HepG2 (cell line): ENCODE results near the gene HSDL1. TPM values are rescaled to one million over a fixed set of nuclear protein-coding genes. Genes with fewer than 3 reads are reported as not detected.

Source experiments
- ATAC-seq: fragments of 200-7000 bp; cut with Tn5 transposase; 3 replicates; pipeline ENCODE4 v1.9.1; 2020; ENCODE audit warnings: mild to moderate bottlenecking, moderate library complexity
- BruUV-seq: library from RNA; stranded (reverse); fragments of 400-500 nt; replicated peaks from 2 replicates; lab custom pipeline; 2021; lab: Mats Ljungman, UMichigan
- CTCF ChIA-PET: fragments of 300-600 bp; formaldehyde crosslinking; extraction: SDS; loops from one replicate; lab custom pipeline; 2021; ENCODE audit warnings: low total read pairs, inconsistent platforms, low intra/inter-chr PET ratio; lab: Yijun Ruan, JAX
- POLR2A ChIA-PET: fragments of 350-600 bp; sonication (Branson Sonifier 250); formaldehyde crosslinking; loops from one replicate; lab custom pipeline; 2020; ENCODE audit warnings: antibody characterized with exemption, inconsistent platforms; lab: Yijun Ruan, JAX
- DNase-seq: peaks from one replicate; pipeline ENCODE4 v3.0.0-alpha.2; 2015; ENCODE audit warnings: low spot score
- FAIRE-seq: peaks from 3 replicates; lab custom pipeline; 2011; peaks lifted over from hg19 to GRCh38; lab: Jason Lieb, UNC
- H2AFZ ChIP-seq: one replicate; pipeline ENCODE4 v1.6.1; 2011; ENCODE audit warnings: low read length, inconsistent platforms
- H3K27ac ChIP-seq: fragments of 300-600 bp; 3 replicates; pipeline ENCODE4 v1.8.0; 2011; ENCODE audit warnings: mixed run types, mild to moderate bottlenecking, mixed read lengths, low read length, inconsistent platforms; ENCODE audit not compliant: insufficient read depth; ENCODE audit errors: extremely low read length
- H3K27me3 ChIP-seq, 2 experiments: fragments of 200-600 bp in 1 of 2; 2 replicates in 1 of 2; 3 replicates in 1 of 2; pipeline versions ENCODE4 v1.6.0 to v1.8.0; 2011; ENCODE audit warnings: low read length in 2 of 2, mild to moderate bottlenecking in 2 of 2, moderate library complexity in 2 of 2, inconsistent platforms in 1 of 2; ENCODE audit not compliant: insufficient read depth in 2 of 2, control insufficient read depth in 1 of 2
- H3K36me3 ChIP-seq, 2 experiments: fragments of 200-600 bp in 1 of 2; replicated peaks in 1 of 2; 2 replicates in 1 of 2; 3 replicates in 1 of 2; pipeline versions ENCODE4 v1.5.1 to v1.8.0; 2011; ENCODE audit warnings: low read length in 2 of 2, inconsistent platforms in 1 of 2; ENCODE audit not compliant: insufficient read depth in 2 of 2, control insufficient read depth in 1 of 2
- H3K4me1 ChIP-seq: 2 replicates; pipeline ENCODE4 v1.5.1; 2012; ENCODE audit warnings: low read length, inconsistent platforms; ENCODE audit not compliant: insufficient read depth
- H3K4me2 ChIP-seq: 2 replicates; pipeline ENCODE4 v1.6.0; 2011; ENCODE audit warnings: low read depth, low read length, inconsistent platforms
- H3K4me3 ChIP-seq, 3 experiments: fragments of 200-600 bp in 1 of 3; sonication (generic), shearing (Covaris generic) in 1 of 3; replicated peaks in 1 of 3; 2 replicates each; pipeline ENCODE4 v1.5.1; 2011 to 2016; ENCODE audit warnings: low read length in 3 of 3, inconsistent platforms in 2 of 3, low read depth in 2 of 3, mild to moderate bottlenecking in 2 of 3, control low read depth in 1 of 3, mixed read lengths in 1 of 3; ENCODE audit not compliant: insufficient read depth in 1 of 3
- H3K79me2 ChIP-seq: one replicate; pipeline ENCODE4 v1.6.1; 2011; ENCODE audit warnings: low read length, inconsistent platforms; ENCODE audit not compliant: insufficient read depth
- H3K9ac ChIP-seq: 2 replicates; pipeline ENCODE4 v1.6.0; 2011; ENCODE audit warnings: mild to moderate bottlenecking, low read depth, low read length, inconsistent platforms; ENCODE audit not compliant: insufficient read depth
- H3K9me3 ChIP-seq: 2 replicates; pipeline ENCODE4 v1.5.1; 2012; ENCODE audit warnings: mild to moderate bottlenecking, low read length
- H4K20me1 ChIP-seq: 2 replicates; pipeline ENCODE4 v1.6.0; 2011; ENCODE audit warnings: inconsistent platforms, mild to moderate bottlenecking, low read length, moderate library complexity; ENCODE audit not compliant: insufficient read depth
- E2F5 ChIP-seq: sonication (generic); formaldehyde crosslinking; conservative IDR thresholded peaks from 2 replicates; pipeline ENCODE4 v1.4.0; 2020; ENCODE audit warnings: missing genetic modification reagents
- ETV6 ChIP-seq: sonication (generic); formaldehyde crosslinking; conservative IDR thresholded peaks from 2 replicates; pipeline ENCODE4 v1.4.0; 2020; ENCODE audit warnings: missing genetic modification reagents
- SIN3A ChIP-seq: IDR thresholded peaks from 2 replicates; pipeline ENCODE4 v1.6.1; 2011; ENCODE audit warnings: low read depth, mild to moderate bottlenecking, control low read depth, low read length, borderline replicate concordance
- ZBTB7B ChIP-seq: sonication (generic); formaldehyde crosslinking; IDR thresholded peaks from 2 replicates; pipeline ENCODE4 v1.4.0; 2020; ENCODE audit warnings: missing genetic modification reagents
- ZFAT ChIP-seq: sonication (generic); formaldehyde crosslinking; conservative IDR thresholded peaks from 2 replicates; pipeline ENCODE4 v1.8.1; 2023; ENCODE audit warnings: missing genetic modification reagents, inconsistent platforms
- ZNF3 ChIP-seq: IDR thresholded peaks from 2 replicates; pipeline ENCODE4 v1.7.0; 2017; ENCODE audit warnings: inconsistent platforms
- ZNF576 ChIP-seq: sonication (generic); formaldehyde crosslinking; IDR thresholded peaks from 2 replicates; pipeline ENCODE4 v1.4.0; 2020; ENCODE audit warnings: mild to moderate bottlenecking, missing genetic modification reagents
- ZNF598 ChIP-seq: sonication (generic); formaldehyde crosslinking; IDR thresholded peaks from 2 replicates; pipeline ENCODE4 v1.5.1; 2020; ENCODE audit warnings: mild to moderate bottlenecking, missing genetic modification reagents, borderline replicate concordance
- ZNF687 ChIP-seq: sonication (generic); formaldehyde crosslinking; IDR thresholded peaks from 2 replicates; pipeline ENCODE4 v1.5.1; 2020; ENCODE audit warnings: mild to moderate bottlenecking, missing genetic modification reagents, moderate library complexity
- ZNF740 ChIP-seq: sonication (generic); formaldehyde crosslinking; IDR thresholded peaks from 2 replicates; pipeline ENCODE4 v1.4.0; 2020; ENCODE audit warnings: missing genetic modification reagents
- ZNF816 ChIP-seq: sonication (generic); formaldehyde crosslinking; IDR thresholded peaks from 2 replicates; pipeline ENCODE4 v1.8.0; 2022; ENCODE audit warnings: missing genetic modification reagents, mild to moderate bottlenecking, borderline replicate concordance
- ZNF850 ChIP-seq: sonication (generic); formaldehyde crosslinking; conservative IDR thresholded peaks from 2 replicates; pipeline ENCODE4 v1.9.0; 2021; ENCODE audit warnings: mild to moderate bottlenecking, missing genetic modification reagents
- WGBS: methylation state at CpG from one replicate; pipeline ENCODE4 v1.1.6; 2017; ENCODE audit warnings: low lambda C conversion rate; 5-methylcytosine and 5-hydroxymethylcytosine counted together
- in situ Hi-C: cut with HindIII; loops from 2 replicates; pipeline ENCODE4 v1.10.0; 2017; ENCODE audit warnings: low pct_unique_long_range_greater_than_20kb; ENCODE audit not compliant: extremely low pct_ligation_motif_present
- intact Hi-C: fragments of 100-400 bp; cut with micrococcal nuclease; formaldehyde crosslinking; loops from one replicate; pipeline ENCODE4 v1.10.0; 2022; ENCODE audit not compliant: unreplicated experiment
- polyA plus RNA-seq, 8 experiments: library from polyadenylated mRNA; depleted of rRNA in 3 of 8; stranded (reverse) in 7 of 8; unstranded in 1 of 8; fragments of >200 nt; fragmentation: Illumina TruSeq in 4 of 8; extraction: Trizol in 4 of 8; gene quantifications; 2 replicates each; pipeline versions ENCODE4 v1.2.1 to v1.2.3, GENCODE V29; 2011 to 2016; ENCODE audit warnings: low read depth in 4 of 8, missing spikeins in 1 of 8, mixed read lengths in 1 of 8; ENCODE audit not compliant: insufficient read depth in 1 of 8
- total RNA-seq, 5 experiments: library from RNA; depleted of rRNA; stranded (reverse); fragments of >200 nt; fragmentation: Illumina TruSeq; extraction: Trizol; gene quantifications; 2 replicates each; pipeline ENCODE4 v1.2.3, GENCODE V29; 2016; ENCODE audit warnings: low read depth in 1 of 5

Gene HSDL1
- total and polyA plus RNA-seq, 2 of the 13 experiments (the other 11 are each of a cell fraction or from before 2014, with no cell fraction given): 49.2 to 49.7 TPM

GRCh38 chr16:84132527-84133285 is 12.3 kb downstream of the HSDL1 start:
- Histone ChIP-seq H3K4me1 (peaks cover 32% of the 10 kb centered on the region), H3K4me2 (no peak overlapping the region), H2AFZ (no peak overlapping the region), H3K36me3 (peaks cover 12 to 25% of the 10 kb centered on the region in 2 experiments), H3K9ac (no peak overlapping the region), H3K4me3 (no peak overlapping the region), H3K27me3 (no peaks in the 10 kb centered on the region), H3K27ac (no peak overlapping the region), H3K79me2 (peaks cover 38% of the 10 kb centered on the region), H3K9me3 (no peaks in the 10 kb centered on the region), H4K20me1 (no peaks in the 10 kb centered on the region)
- ChIA-PET POLR2A (interaction anchor here (1.3 kb wide), 1 partner anchor 16 kb away, joined by 6 read pairs; the partner anchor contains the start of gene MBTPS1), CTCF (no interaction called here)
- no TSS peak for BruUV-seq
- no peak for DNase-seq
- TF ChIP-seq ZNF3 (CRISPR knock-in tag) (no peak), ZNF576 (CRISPR knock-in tag) (no peak)
- intact Hi-C loops (no loop called here), in situ Hi-C loops (no loop called here)
- FAIRE-seq: no peak
- ATAC-seq: no peak
- WGBS: 95% methylated on average over 7 of the region's 7 CpGs

GRCh38 chr16:84131117-84131516 is 13.9 kb downstream of the HSDL1 start:
- Histone ChIP-seq H4K20me1 (no peaks in the 10 kb centered on the region), H3K9me3 (no peaks in the 10 kb centered on the region), H3K27ac (no peak overlapping the region), H3K36me3 (peaks cover 15 to 34% of the 10 kb centered on the region in 2 experiments), H3K4me2 (no peak overlapping the region), H3K4me3 (no peak overlapping the region), H2AFZ (no peak overlapping the region), H3K79me2 (peaks cover 22% of the 10 kb centered on the region), H3K9ac (no peak overlapping the region), H3K4me1 (peaks cover 16% of the 10 kb centered on the region), H3K27me3 (no peaks in the 10 kb centered on the region)
- POLR2A ChIA-PET: no interaction called here
- BruUV-seq: no TSS peak
- no peak for FAIRE-seq
- WGBS: 91% methylated on average over 5 of the region's 5 CpGs
- DNase-seq: no peak
- CTCF ChIA-PET: no interaction called here
- ATAC-seq: no peak
- intact Hi-C loops (no loop called here), in situ Hi-C loops (no loop called here)
- TF ChIP-seq ZFAT (CRISPR knock-in tag) (no peak), ZNF740 (no peak), ZNF687 (CRISPR knock-in tag) (no peak), ZNF598 (CRISPR knock-in tag) (no peak), ETV6 (CRISPR knock-in tag) (no peak), ZNF816 (CRISPR knock-in tag) (no peak), SIN3A (no peak), ZBTB7B (CRISPR knock-in tag) (no peak), E2F5 (CRISPR knock-in tag) (no peak), ZNF850 (no peak)
